Measurements from ENCODE around the gene DIRAS2. TPM values are rescaled to one million over a fixed set of nuclear protein-coding genes. Genes with fewer than 3 reads are reported as not detected.
"Not testable (repeated sequence)": the region's sequence is repeated elsewhere in the genome, so short reads cannot be mapped to it uniquely, and the experiment has no call there.

The DIRAS2 gene
- total RNA-seq, 2 donors from 2014 or later: not detected

DNA sequence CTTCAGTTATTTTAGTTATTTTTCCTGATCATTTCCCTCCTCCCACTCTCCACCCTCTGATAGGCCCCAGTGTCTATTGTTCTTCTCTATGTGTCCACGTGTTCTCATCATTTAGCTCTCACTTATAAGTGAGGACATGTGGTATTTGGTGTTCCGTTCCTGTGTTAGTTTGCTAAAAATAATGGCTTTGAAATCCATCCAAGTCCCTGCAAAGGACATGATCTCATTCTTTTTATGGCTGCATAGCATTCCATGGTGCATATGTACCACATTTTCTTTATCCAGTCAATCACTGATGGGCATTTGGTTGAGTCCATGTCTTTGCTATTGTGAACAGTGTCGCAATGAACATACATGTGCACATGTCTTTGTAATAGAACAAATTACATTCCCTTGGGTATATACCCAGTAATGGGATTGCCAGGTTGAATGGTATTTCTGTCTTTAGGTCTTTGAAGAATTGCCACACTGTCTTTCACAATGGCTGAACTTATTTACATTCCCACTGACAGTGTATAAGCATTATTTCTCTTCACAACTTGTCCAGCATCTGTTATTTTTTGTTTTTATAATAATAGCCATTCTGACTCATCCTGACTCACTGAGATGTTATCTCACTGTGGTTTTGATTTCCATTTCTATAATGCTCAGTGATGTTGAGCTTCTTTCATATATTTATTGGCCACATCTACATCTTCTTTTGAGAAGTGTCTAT lies 17.2 kb upstream of the DIRAS2 start:
- ATAC-seq (ENCODE audit: insufficient number of reproducible peaks, low FRiP score, low read depth) (no peak), DNase-seq (ENCODE audit: low spot score) (no peak)
- Histone ChIP-seq H3K27me3 (replicated peaks; ENCODE audit: insufficient read depth) (no peaks in the 10 kb centered on the region), H3K36me3 (no peaks in the 10 kb centered on the region), H3K4me1 (ENCODE audit: control insufficient read depth in 1 of 2, low read depth in 2 of 2) (no peaks in the 10 kb centered on the region), H3K9me3 (no peaks in the 10 kb centered on the region), H3K4me3 (no peak overlapping the region), H3K27ac (no peak overlapping the region)
- TF ChIP-seq, protein P1, sequence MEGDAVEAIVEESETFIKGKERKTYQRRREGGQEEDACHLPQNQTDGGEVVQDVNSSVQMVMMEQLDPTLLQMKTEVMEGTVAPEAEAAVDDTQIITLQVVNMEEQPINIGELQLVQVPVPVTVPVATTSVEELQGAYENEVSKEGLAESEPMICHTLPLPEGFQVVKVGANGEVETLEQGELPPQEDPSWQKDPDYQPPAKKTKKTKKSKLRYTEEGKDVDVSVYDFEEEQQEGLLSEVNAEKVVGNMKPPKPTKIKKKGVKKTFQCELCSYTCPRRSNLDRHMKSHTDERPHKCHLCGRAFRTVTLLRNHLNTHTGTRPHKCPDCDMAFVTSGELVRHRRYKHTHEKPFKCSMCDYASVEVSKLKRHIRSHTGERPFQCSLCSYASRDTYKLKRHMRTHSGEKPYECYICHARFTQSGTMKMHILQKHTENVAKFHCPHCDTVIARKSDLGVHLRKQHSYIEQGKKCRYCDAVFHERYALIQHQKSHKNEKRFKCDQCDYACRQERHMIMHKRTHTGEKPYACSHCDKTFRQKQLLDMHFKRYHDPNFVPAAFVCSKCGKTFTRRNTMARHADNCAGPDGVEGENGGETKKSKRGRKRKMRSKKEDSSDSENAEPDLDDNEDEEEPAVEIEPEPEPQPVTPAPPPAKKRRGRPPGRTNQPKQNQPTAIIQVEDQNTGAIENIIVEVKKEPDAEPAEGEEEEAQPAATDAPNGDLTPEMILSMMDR (IDR thresholded peaks at IDR 0.05): no peak

DNA sequence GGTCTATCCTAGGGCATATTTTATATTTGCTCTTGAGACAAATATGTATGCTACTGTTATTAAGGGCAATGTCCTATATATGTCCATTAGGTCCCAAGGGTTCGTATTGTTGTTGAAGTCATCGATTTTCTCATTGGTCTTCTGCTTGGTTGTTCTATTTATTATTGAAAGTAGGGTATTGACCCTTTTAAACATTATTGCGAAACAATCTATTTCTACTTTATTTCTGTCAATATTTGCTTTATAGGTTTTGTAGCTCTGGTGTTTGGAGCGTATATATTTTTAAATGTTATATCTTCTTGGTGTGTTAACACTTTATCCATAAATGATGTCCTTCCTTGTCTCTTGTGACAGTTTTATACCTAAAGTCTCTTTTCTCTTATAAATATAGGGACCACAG lies 16.2 kb upstream of the DIRAS2 start:
- ATAC-seq (ENCODE audit: insufficient number of reproducible peaks, low FRiP score, low read depth): no peak
- Histone ChIP-seq H3K27me3 (replicated peaks; ENCODE audit: insufficient read depth) (no peaks in the 10 kb centered on the region), H3K36me3 (no peaks in the 10 kb centered on the region), H3K9me3 (no peaks in the 10 kb centered on the region), H3K4me1 (ENCODE audit: control insufficient read depth in 1 of 2, low read depth in 2 of 2) (no peaks in the 10 kb centered on the region), H3K4me3 (no peak overlapping the region), H3K27ac (no peak overlapping the region)
- no peak for DNase-seq (ENCODE audit: low spot score)
- TF ChIP-seq, protein P1 (IDR thresholded peaks at IDR 0.05): no peak

DNA sequence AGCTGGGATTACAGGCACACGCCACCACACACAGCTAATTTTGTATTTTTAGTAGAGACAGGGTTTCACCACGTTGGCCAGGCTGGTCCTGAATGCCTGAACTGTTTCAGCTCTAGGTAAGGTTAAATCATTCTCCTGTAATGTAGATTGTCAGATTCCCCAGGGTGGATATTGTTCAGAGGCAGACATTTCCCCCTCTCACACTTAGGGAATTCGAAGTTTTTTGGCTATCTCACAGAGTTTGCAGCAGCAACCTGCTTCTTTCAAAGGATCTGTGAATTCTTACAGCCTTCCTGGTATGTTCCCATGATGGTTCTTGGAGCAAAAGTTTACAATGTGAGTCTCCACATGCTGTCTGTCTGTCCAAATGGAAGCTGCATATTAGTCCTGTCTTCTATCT lies 15.6 kb upstream of the DIRAS2 start:
- H3K4me1 ChIP-seq (ENCODE audit: control insufficient read depth in 1 of 2, low read depth in 2 of 2): no peaks in the 10 kb centered on the region
- TF ChIP-seq, protein P1 (IDR thresholded peaks at IDR 0.05): no peak
- no peaks in the 10 kb centered on the region for H3K36me3 ChIP-seq
- H3K27ac ChIP-seq: no peak overlapping the region
- no peaks in the 10 kb centered on the region for H3K27me3 ChIP-seq (replicated peaks; ENCODE audit: insufficient read depth)
- no peak overlapping the region for H3K4me3 ChIP-seq
- no peaks in the 10 kb centered on the region for H3K9me3 ChIP-seq
- no peak for ATAC-seq (ENCODE audit: insufficient number of reproducible peaks, low FRiP score, low read depth)
- DNase-seq (ENCODE audit: low spot score): no peak

DNA sequence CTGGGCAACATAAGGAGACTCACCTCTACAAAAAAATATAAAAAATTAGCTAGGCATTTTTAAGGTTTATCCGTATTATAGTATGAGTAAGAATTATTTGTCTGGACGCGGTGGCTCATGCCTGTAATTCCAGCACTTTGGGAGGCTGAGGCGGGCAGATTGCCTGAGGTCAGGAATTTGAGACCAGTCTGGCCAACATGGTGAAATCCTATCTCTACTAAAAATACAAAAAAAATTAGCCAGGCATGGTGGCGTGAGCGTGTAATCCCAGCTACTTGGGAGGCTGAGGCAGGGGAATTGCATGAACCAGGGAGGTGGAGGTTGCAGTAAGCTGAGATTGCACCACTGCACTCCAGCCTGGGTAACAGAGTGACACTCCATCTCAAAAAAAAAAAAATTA lies 14.3 kb upstream of the DIRAS2 start:
- not testable (repeated sequence) for H3K9me3 ChIP-seq; H3K27ac ChIP-seq; H3K4me3 ChIP-seq; H3K4me1 ChIP-seq (ENCODE audit: control insufficient read depth in 1 of 2, low read depth in 2 of 2); H3K36me3 ChIP-seq; H3K27me3 ChIP-seq (replicated peaks; ENCODE audit: insufficient read depth); ATAC-seq (ENCODE audit: insufficient number of reproducible peaks, low FRiP score, low read depth); DNase-seq (ENCODE audit: low spot score)

DNA sequence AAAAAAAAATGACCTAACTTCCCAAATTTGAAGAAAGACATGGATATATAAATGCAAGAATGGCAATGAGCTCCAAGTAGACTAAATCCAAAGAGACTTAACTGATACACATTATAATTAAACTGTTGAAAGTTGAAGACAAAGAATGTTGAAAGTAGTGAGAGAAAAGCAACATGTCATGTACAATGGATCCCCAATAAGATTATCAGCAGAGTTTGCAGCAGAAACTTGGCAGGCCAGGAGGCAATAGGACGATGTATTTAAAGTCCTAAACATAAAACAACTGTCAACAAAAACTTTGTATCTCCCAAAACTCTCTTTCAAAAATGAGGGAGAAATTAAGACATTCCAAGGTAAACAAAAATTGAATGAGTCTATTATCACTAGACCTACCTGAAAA lies 8.6 kb upstream of the DIRAS2 start:
- DNase-seq (ENCODE audit: low spot score) (no peak), ATAC-seq (ENCODE audit: insufficient number of reproducible peaks, low FRiP score, low read depth) (no peak)
- TF ChIP-seq, protein P1 (IDR thresholded peaks at IDR 0.05): no peak
- Histone ChIP-seq H3K27ac (no peak overlapping the region), H3K4me3 (no peak overlapping the region), H3K36me3 (no peaks in the 10 kb centered on the region), H3K27me3 (replicated peaks; ENCODE audit: insufficient read depth) (no peaks in the 10 kb centered on the region), H3K9me3 (peaks cover 3% of the 10 kb centered on the region), H3K4me1 (ENCODE audit: control insufficient read depth in 1 of 2, low read depth in 2 of 2) (no peaks in the 10 kb centered on the region)

DNA sequence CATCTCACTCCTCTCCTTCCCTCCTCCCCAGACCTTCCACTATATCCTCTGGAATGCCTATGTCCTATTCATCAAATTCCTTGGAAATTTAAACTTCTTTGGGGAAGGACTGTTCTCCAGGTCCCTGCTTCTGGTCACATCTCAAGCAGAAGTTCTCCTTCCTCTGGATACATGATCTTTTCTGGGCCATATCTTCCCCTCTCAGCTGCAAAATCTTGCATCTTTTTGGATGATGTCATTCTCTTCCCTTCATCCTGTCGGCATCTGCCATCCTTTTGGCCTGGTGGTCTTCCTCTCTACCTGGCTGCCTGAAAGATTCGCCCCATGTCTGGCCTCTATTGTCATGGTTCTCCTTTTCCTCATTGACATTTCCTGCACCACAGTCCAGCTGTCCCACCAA lies 5.2 kb upstream of the DIRAS2 start:
- DNase-seq (ENCODE audit: low spot score): no peak
- Histone ChIP-seq H3K9me3 (peaks cover 3% of the 10 kb centered on the region), H3K27me3 (replicated peaks; ENCODE audit: insufficient read depth) (no peaks in the 10 kb centered on the region), H3K27ac (no peak overlapping the region), H3K4me3 (no peak overlapping the region), H3K36me3 (no peaks in the 10 kb centered on the region), H3K4me1 (ENCODE audit: control insufficient read depth in 1 of 2, low read depth in 2 of 2) (peaks cover 0 to 2% of the 10 kb centered on the region in 2 donors)
- TF ChIP-seq, protein P1 (IDR thresholded peaks at IDR 0.05): no peak
- ATAC-seq (ENCODE audit: insufficient number of reproducible peaks, low FRiP score, low read depth): no peak

Data from thoracic aorta (tissue), 2 donors.